Measurements from ENCODE around the gene DIS3L2.
"Not testable (repeated sequence)": the region's sequence is repeated elsewhere in the genome, so short reads cannot be mapped to it uniquely, and the experiment has no call there.

The DIS3L2 gene

DNA sequence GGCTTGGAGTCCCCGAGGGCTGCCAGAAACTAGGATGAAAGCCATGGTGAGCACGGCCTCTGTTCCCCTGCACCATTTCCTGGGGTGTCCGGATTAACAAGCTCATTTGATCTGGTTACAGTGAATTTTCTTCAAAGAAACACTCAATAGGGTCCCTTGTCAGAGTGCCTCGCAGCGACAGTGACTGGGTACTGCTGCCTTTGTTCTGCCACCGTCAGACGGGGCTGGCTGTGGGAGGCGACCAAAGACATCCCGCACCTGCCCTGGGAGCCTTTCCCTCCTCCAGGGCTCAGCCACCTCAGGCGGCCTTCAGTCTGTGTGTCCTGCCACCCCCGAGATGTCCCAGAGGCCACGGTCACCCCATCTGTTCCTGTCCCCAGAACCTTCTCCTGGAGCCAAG lies 408.5 kb downstream of the DIS3L2 start:
- not testable (repeated sequence) for DNase-seq (ENCODE audit: low read depth)

DNA sequence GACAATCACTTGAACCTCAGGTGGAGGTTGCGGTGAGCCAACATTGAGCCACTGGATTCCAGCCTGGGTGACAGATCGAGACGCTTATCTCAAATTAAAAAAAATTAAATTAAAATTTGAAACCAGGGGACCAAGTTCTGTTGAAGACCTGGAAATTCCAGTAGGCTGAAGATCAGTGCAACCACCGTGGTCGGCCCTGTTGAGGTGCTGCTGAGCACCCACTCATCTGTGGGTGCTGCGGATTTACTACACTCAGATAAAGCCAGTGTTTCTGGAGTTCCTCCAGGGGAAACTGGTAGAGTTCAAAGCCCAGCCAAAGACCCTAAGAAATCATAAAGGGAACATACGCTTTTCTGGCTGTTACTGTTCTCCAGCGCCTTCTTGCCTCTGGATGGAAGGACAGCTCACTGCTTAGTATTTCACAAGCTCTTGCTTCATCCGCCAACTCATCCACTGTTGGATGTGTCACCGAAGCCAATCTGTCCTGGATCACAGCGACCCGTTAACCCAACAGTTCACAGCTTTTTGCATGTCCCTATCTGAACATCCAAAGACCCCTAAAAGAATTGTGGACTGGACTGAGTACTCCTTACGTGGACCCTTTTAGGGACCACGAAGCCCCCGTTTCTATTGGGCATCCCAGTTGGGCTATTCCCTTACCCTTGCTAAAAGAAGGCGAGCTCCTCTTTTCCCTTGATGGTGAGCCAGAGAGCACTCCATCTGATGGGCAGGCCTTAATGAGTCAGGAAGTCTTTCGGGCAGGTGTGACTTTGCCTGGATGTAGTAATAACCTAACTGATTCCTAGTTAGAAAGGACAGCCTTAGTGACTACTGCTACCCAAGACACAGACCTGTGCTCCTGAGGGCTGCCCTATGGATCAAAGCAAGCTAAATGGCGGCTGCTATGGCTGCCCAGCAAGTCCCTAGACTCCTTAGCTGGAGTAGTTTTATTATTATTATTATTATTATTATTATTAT lies 411.0 kb downstream of the DIS3L2 start:
- DNase-seq (ENCODE audit: low read depth): no peak

DNA sequence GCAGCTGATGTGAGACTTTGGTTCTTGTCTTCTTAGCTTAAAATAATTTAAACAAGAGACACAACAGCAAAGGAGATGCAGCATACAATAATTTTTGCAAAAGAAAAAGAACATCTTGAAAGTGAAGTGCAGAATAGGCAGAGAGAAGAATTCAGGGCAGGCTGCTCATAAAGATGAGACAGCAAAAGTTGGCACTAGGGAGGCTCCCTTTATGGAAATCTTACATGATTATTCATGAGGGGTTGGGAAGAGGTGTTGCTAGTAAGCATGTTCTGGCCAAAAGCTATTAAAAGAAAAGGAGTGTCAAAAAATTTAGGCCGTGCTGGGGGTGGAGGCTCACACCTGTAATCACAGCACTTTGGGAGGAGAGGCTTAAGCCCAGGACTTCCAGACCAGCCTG lies 412.8 kb downstream of the DIS3L2 start:
- no peak for DNase-seq (ENCODE audit: low read depth)

DNA sequence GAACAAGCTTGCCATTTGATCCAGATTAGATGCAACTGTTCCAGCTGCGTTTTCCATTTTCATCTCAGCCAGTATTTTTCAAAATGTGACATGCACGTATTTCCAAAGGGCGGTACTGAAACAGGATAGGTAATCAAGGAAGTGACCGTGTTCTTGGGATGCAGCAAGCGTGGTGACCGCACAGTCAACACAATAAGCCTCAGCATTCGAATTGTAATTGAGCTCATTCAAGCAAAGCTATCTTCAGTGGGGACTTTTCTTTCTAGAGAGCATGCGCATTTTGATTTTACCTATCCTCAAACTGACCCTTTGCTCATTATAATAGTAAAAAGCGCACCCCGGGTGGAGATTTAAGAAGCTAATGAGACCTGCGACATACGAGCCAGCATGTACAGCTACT lies 413.7 kb downstream of the DIS3L2 start:
- DNase-seq (ENCODE audit: low read depth): no peak

DNA sequence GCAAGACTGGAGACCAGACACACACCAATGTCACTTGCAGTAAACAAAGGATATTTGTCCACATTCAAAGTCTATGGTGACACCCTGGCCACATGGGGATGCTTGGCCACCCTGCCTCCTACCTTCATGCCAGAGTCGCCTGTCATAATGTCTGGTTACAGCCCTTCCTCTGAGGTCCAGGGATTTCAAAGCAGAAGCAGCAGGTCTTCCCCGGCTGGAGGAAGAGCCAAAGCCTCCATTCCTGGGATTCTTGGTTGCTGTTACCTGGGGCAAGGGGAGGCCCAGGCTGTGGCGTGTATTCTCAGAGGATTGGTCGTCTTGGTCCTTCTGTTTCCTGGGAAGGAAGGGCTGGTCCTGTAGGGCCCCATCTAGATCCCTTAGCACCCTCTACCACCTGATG lies 414.7 kb downstream of the DIS3L2 start:
- no peak for DNase-seq (ENCODE audit: low read depth)

DNA sequence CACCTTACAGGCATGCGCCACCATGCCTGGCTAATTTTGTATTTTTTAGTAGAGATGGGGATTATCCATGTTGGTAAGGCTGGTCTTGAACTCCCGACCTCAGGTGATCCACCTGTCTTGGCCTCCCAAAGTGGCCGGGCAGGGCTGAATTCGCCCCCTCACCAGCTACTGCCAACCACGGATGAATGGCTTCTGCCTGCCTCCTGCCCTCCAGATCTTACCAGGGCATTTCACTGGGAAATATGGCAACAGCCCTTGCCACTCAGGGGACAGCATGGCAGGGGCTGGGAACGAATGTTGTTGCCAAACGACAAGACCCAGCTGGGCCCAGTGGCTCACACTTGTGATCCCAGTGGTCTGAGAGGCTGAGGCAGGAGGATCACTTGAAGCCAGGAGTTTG lies 415.2 kb downstream of the DIS3L2 start:
- no peak for DNase-seq (ENCODE audit: low read depth)

DNA sequence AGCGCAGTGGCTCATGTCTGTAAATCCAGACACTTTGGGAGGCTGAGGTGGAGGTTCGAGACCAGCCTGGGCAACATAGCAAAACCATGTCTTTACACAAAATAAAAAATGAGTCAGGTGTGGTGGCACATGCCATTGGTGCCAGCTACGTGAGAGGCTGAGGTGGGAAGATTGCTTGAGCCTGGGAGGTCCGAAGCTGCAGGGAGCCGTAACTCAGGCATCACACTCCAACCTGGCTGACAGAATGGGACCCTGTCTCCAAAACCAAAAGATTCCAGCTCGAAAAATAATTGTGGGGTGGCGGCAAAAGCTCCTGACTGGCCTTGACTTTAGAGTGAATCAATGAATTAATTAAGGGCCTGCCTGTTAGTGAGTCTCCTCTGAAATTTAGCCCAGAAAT lies 415.8 kb downstream of the DIS3L2 start:
- no peak for DNase-seq (ENCODE audit: low read depth)

DNA sequence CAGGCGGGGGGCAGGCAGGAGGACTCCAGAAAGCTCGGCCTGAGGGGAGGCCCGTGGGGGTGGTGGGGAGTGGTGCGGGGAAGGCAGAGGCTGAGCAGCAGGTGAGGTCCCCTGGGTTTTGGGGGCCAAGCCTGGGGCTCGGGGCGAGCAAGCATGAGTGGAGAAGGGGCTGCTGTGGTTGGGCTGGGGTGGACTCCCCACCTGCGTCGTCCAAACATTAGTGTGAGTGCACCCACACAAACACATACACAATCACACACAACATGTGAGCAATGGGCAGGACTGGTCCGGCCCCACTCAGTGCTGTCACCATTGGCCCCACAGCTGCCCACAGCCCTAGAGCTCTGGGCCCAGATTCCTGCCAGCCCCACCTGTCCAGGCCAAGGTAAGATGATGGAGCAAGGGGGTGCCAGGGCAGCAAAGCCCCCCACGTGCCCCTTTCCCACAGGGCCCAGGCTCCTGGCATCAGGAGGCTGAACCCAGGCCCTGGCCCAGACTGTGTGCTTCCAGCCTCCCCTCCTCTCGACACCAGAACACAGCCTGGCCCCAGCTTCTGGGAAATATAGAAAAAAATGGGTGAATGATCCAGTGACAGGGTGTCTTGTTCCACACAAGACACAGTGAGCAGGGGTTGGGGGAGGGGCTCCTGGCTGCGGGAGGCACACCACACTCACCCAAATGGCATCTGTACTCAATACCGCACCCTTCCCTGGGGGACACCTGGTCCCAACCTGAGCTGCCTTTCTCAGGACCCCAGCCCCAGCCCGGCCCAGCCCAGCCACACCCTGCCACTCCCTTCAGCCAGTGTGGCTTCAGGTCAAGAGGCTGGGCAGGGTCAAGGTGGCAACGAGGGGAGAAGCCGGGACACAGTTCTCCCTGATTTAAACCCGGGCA lies 416.6 kb downstream of the DIS3L2 start:
- no peak for DNase-seq (ENCODE audit: low read depth)

DNA sequence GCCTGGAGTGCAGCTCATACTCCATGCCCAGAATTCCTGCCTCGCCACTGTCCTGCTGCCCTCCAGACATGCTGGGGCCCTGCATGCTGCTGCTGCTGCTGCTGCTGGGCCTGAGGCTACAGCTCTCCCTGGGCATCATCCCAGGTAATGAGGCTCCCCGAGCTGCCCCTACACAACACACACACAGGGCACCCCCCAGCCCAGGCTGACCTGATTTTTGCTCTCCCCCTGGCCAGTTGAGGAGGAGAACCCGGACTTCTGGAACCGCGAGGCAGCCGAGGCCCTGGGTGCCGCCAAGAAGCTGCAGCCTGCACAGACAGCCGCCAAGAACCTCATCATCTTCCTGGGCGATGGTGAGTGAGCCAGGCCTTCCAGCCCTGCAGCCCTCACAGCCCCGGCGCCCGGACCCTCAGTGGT lies 417.2 kb downstream of the DIS3L2 start, which contains the start of gene ALPP:
ALPP (plus strand) TSS at position 17 of the 417 bp plus-strand sequence; CDS start at position 69, 52 bp downstream.
- not testable (repeated sequence) for DNase-seq (ENCODE audit: low read depth)

DNA sequence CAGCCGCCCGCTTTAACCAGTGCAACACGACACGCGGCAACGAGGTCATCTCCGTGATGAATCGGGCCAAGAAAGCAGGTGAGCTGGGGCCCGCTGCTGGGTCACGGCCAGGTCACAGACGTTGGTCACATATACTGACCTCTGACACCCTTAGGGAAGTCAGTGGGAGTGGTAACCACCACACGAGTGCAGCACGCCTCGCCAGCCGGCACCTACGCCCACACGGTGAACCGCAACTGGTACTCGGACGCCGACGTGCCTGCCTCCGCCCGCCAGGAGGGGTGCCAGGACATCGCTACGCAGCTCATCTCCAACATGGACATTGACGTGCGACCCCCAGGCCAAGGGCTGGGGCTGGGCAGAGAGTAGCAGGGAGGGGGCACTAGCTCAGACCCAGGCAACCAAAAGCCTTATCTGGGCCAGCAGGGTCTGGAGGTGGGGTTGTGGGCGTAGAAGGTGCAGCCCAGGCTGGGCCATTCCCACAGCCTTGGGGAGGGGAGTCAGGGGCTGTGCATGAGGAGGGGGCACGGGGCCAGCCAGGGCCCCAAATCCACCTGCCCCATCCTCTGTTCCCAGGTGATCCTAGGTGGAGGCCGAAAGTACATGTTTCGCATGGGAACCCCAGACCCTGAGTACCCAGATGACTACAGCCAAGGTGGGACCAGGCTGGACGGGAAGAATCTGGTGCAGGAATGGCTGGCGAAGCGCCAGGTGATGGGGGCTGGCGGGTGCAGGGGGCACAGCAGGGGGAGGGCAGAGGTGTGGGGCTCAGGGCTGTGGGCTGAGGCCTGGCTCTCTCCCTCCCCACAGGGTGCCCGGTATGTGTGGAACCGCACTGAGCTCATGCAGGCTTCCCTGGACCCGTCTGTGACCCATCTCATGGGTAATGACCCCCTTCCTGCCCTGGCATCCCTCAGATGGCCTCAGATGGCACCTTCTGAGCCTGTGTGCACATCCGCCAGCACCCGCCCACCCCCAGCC lies 418.4 kb downstream of the DIS3L2 start:
- not testable (repeated sequence) for DNase-seq (ENCODE audit: low read depth)

DNA sequence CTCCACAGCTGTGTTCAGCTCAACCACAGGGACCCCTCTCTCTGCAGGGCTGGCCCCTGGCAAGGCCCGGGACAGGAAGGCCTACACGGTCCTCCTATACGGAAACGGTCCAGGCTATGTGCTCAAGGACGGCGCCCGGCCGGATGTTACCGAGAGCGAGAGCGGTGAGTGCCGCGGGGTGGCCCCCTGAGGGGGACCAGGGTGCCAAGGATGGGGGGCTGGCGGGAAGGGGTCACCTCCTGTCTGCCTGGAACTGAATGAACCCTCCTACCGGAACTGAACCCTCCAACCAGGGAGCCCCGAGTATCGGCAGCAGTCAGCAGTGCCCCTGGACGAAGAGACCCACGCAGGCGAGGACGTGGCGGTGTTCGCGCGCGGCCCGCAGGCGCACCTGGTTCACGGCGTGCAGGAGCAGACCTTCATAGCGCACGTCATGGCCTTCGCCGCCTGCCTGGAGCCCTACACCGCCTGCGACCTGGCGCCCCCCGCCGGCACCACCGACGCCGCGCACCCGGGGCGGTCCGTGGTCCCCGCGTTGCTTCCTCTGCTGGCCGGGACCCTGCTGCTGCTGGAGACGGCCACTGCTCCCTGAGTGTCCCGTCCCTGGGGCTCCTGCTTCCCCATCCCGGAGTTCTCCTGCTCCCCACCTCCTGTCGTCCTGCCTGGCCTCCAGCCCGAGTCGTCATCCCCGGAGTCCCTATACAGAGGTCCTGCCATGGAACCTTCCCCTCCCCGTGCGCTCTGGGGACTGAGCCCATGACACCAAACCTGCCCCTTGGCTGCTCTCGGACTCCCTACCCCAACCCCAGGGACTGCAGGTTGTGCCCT lies 419.9 kb downstream of the DIS3L2 start:
- not testable (repeated sequence) for DNase-seq (ENCODE audit: low read depth)

DNA sequence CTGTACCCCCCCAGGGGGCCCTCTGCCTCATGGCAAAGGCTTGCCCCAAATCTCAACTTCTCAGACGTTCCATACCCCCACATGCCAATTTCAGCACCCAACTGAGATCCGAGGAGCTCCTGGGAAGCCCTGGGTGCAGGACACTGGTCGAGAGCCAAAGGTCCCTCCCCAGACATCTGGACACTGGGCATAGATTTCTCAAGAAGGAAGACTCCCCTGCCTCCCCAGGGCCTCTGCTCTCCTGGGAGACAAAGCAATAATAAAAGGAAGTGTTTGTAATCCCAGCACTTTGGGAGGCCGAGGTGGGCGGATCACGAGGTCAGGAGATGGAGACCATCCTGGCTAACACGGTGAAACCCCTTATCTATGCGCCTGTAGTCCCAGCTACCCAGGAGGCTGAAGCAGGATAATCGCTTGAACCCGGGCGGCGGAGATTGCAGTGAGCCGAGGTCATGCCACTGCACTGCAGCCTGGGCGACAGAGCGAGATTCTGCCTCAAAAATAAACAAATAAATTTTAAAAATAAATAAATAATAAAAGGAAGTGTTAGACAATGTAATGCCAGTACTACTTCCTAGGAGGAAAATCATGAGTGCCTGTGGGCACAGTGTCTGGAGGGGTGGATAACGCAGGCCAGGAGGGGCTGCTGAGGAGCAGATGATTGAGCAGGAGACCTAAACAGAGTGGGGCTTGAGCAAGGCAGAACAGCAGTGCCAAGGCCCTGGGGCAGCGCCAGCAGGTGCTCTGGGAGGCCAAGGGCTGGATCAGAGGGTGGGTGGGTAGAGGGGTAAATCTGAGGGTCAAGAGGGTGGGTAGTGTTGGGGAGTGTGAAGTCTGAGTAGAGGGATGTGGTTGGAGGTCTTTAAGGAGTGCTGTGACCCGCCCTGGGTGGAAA lies 421.1 kb downstream of the DIS3L2 start:
- DNase-seq (ENCODE audit: low read depth): no peak

DNA sequence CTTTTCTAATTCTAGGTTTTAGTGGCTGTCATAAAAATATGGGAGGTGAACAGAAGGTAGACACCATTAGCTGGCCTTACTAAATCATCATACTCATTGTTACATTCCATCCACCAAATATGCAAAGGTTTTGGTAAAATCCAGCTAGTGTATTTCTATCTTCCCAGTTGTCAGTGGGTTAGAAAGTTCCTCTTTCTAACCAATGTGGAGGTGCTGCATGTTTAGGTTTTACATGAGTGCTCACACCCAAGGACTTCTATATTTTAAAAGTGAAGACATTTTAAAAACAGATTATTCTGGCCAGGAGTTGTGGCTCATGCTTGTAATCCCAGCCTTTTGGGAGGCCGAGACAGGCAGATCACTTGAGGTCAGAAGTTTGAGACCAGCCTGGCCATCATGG lies 423.0 kb downstream of the DIS3L2 start:
- DNase-seq (ENCODE audit: low read depth): no peak

DNA sequence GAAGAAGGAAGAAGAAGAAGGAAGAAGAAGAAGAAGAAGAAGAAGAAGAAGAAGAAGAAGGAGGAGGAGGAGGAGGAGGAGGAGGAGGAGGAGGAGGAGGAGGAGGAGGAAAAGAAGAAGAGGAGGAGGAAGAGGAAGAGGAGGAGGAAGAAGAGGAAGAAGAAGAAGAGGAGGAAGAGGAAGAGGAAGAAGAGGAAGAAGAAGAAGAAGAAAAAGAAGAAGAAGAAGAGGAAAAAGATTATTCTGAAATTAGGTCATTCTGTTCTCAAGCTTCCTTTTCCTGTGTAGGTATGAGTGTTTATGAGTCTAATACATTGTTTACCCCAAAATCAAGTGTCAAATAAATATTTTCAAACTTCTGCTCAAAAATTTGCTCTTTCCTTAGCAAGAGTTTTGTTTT lies 423.5 kb downstream of the DIS3L2 start:
- DNase-seq (ENCODE audit: low read depth): not testable (repeated sequence)

DNA sequence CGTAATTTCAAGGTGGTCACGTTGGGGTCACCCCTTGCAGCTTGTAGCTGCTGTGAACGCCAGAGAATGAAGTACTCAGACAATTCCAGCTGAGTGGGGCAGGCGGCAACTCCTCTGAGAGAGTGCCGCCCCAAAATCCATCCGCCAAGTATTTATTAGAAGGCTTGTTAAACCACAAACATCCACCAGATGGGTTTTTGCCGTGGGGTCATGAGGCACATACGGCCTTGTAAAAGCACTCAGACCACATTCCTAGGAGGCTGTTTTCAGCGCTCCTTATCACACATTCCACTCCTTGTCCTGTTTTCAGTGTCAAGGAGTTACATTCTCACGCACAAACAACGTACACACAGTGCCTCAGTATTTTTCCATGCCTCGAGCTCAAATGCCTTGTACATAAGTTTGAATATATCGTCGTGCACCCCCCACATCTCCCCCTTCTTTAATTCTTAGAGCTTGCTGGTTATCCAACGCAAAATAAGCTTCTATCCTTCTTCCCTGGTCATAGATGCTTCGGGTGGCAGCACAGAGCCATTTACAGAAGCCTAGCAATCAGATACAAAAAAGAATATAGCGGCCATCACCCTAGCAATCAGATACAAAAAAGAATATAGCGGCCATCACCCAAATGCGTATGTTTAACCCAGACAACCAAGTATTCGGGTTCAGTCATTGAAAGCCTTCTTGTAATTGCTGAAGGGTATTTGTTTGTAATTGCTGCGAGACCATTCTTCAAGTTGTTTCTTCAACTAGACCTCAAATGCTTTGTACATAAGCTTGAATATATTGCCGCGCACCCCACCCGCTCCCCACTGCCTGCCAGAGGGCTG lies 424.4 kb downstream of the DIS3L2 start:
- DNase-seq (ENCODE audit: low read depth): no peak

DNA sequence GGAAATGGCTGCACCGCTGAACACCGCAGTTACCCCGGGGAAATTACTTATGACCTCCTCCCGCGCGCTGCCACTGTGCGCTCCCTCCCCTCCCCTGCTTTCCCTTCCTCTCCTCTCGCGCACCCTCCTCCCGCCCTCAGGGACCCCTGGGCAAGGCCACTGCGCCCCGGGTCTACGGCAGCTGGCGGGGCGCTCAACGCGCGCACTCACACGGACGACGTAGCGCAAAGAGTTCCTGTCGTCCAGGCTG lies 424.9 kb downstream of the DIS3L2 start:
- no peak for DNase-seq (ENCODE audit: low read depth)
